HG02588 (cell line): ENCODE data around the gene TNFSF11.

ENCODE experiments used
- ATAC-seq: cut with Tn5 transposase; IDR thresholded peaks from one replicate; pipeline ENCODE4 v1.9.1; 2021; ENCODE audit warnings: mild to moderate bottlenecking, moderate library complexity; ENCODE audit not compliant: unreplicated experiment

TNFSF11 gene

GRCh38 chr13:42574011-42574410 is at the start of gene TNFSF11:
TNFSF11 (plus strand) TSS chr13:42574152; CDS start chr13:42574304, 152 bp downstream.
- peak; percentile 8 for ATAC-seq

- no peak for ATAC-seq
Observed at GRCh38 chr13:42524487-42525034, 49.4 kb upstream of the TNFSF11 start.

- no peak for ATAC-seq
Observed at GRCh38 chr13:42525035-42525504, 48.9 kb upstream of the TNFSF11 start.

- no peak for ATAC-seq
Observed at GRCh38 chr13:42526276-42526675, 47.7 kb upstream of the TNFSF11 start.

- ATAC-seq, result no peak
Observed at GRCh38 chr13:42526804-42527203, 47.1 kb upstream of the TNFSF11 start.

- no peak for ATAC-seq
Observed at GRCh38 chr13:42532561-42533335, 41.2 kb upstream of the TNFSF11 start.

- ATAC-seq, result no peak
Observed at GRCh38 chr13:42533336-42533591, 40.7 kb upstream of the TNFSF11 start.

GRCh38 chr13:42534785-42535184 is 39.2 kb upstream of the TNFSF11 start:
- no peak for ATAC-seq

GRCh38 chr13:42538996-42539395 is 35.0 kb upstream of the TNFSF11 start:
- ATAC-seq, result no peak

- ATAC-seq, result no peak
Observed at GRCh38 chr13:42539670-42540069, 34.3 kb upstream of the TNFSF11 start.

GRCh38 chr13:42543215-42543797 is 30.6 kb upstream of the TNFSF11 start:
- no peak for ATAC-seq

- no peak for ATAC-seq
Observed at GRCh38 chr13:42544246-42544926, 29.6 kb upstream of the TNFSF11 start.

- no peak for ATAC-seq
Observed at GRCh38 chr13:42545842-42546241, 28.1 kb upstream of the TNFSF11 start.

- no peak for ATAC-seq
Observed at GRCh38 chr13:42547612-42548011, 26.3 kb upstream of the TNFSF11 start.

GRCh38 chr13:42548731-42549551 is 25.0 kb upstream of the TNFSF11 start:
- peak; percentile 97 for ATAC-seq

- ATAC-seq, result no peak
Observed at GRCh38 chr13:42549552-42549936, 24.4 kb upstream of the TNFSF11 start.

GRCh38 chr13:42551611-42552010 is 22.3 kb upstream of the TNFSF11 start:
- no peak for ATAC-seq

- ATAC-seq, result no peak
Observed at GRCh38 chr13:42553098-42554046, 20.6 kb upstream of the TNFSF11 start.

- ATAC-seq, result no peak
Observed at GRCh38 chr13:42559057-42559456, 14.9 kb upstream of the TNFSF11 start.
